Fibroblast of villous mesenchyme (primary cell): ENCODE results near the gene TULP4. TPM values are rescaled to one million over a fixed set of nuclear protein-coding genes. Genes with fewer than 3 reads are reported as not detected.

Experiments used
- DNase-seq: peaks from one replicate; pipeline ENCODE4 v3.0.0-alpha.2; 2010; ENCODE audit warnings: low read depth
- H3K4me3 ChIP-seq: 2 replicates; pipeline ENCODE4 v1.5.1; 2011; ENCODE audit warnings: low read depth, mild to moderate bottlenecking, low read length
- small RNA-seq: library from RNA; depleted of rRNA; stranded (forward); fragments of <200 nt; gene quantifications from one replicate; pipeline ENCODE3, GENCODE V24; 2012
- total RNA-seq: library from RNA; depleted of rRNA; stranded (reverse); fragments of >200 nt; gene quantifications from 2 replicates; pipeline ENCODE4 v1.2.3, GENCODE V29; 2012
- TF ChIP-seq, protein P1 (sequence below): IDR thresholded peaks from 2 replicates; pipeline ENCODE4 v1.5.1; 2012; ENCODE audit warnings: low read depth, mild to moderate bottlenecking, low read length; ENCODE audit not compliant: insufficient read depth

Gene TULP4
- total RNA-seq, 1 donor = 120 TPM

GRCh38 chr6:158559895-158560835, 247.9 kb downstream of the TULP4 start, which contains the start of gene TMEM181:
TSS of gene TMEM181 (plus strand) at chr6:158560091. CDS start at chr6:158560225, 134 bp downstream.
- TF ChIP-seq, protein P1, sequence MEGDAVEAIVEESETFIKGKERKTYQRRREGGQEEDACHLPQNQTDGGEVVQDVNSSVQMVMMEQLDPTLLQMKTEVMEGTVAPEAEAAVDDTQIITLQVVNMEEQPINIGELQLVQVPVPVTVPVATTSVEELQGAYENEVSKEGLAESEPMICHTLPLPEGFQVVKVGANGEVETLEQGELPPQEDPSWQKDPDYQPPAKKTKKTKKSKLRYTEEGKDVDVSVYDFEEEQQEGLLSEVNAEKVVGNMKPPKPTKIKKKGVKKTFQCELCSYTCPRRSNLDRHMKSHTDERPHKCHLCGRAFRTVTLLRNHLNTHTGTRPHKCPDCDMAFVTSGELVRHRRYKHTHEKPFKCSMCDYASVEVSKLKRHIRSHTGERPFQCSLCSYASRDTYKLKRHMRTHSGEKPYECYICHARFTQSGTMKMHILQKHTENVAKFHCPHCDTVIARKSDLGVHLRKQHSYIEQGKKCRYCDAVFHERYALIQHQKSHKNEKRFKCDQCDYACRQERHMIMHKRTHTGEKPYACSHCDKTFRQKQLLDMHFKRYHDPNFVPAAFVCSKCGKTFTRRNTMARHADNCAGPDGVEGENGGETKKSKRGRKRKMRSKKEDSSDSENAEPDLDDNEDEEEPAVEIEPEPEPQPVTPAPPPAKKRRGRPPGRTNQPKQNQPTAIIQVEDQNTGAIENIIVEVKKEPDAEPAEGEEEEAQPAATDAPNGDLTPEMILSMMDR = no peak
- peak within 1 kb of the TSS; percentile 84 for H3K4me3 ChIP-seq
- DNase-seq = peak; percentile 85

DNA sequence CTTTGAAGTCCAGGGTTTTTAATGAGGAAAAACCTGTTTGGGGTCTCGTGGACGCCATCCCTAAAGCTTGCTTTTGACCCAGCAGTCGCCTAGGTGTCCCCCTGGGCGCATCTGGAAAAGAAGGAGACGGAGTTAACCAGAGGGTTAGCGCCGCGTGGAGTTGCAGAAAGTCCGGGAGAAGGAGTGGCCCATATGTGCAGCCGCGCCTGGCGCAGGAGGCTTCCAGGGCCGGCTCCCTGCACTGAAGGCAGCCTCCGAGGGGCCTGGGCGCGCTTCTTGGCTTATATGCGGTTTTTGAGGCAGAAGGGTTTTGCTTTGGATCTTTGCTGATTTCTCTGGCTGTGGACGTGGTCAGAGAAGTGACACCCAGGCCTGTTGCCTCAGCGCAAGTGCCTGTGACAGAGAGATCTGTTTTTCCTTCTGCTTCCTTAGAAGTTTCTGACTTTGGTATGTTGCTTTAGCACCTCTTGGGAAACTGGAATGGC, 248.6 kb downstream of the TULP4 start:
- peak; percentile 39 for DNase-seq
- TF ChIP-seq, protein P1 = no peak
- peak overlapping the region; percentile 84 for H3K4me3 ChIP-seq

Small RNA genes lying within 50 kb of the gene (small RNA-seq; reads per million reads assigned to genes)
- 0.28 reads per million for gene RN7SL173P

Other genes with a start within 250 kb of the TULP4 start
- 13.2 and 26.3 TPM in 2 replicates for gene SERAC1, start 144.2 kb upstream of the TULP4 start, total RNA-seq
- 5.8 and 8.6 TPM in 2 replicates for gene GTF2H5, start 144.1 kb upstream of the TULP4 start, total RNA-seq
- 35.1 and 58.3 TPM in 2 replicates for gene TMEM181, start 247.6 kb downstream of the TULP4 start, total RNA-seq